BJ (cell line): ENCODE data around the gene PATJ. TPM values are rescaled to one million over a fixed set of nuclear protein-coding genes. Genes with fewer than 3 reads are reported as not detected.

Source experiments
- CTCF ChIA-PET: fragments of 350-600 bp; formaldehyde crosslinking; extraction: SDS; loops from one replicate; lab custom pipeline; 2021; ENCODE audit warnings: antibody characterized with exemption, inconsistent platforms; lab: Yijun Ruan, JAX
- POLR2A ChIA-PET: fragments of 300-600 bp; sonication (Branson Sonifier 250); formaldehyde crosslinking; extraction: SDS; loops from one replicate; lab custom pipeline; 2021; ENCODE audit warnings: antibody characterized with exemption; lab: Charles Lee
- DNase-seq: peaks from one replicate; pipeline ENCODE4 v3.0.0-alpha.2; 2011; ENCODE audit warnings: low read depth
- H3K27me3 ChIP-seq: 2 replicates; pipeline ENCODE4 v1.6.0; 2011; ENCODE audit warnings: low read length; ENCODE audit not compliant: control insufficient read depth, insufficient read depth
- H3K36me3 ChIP-seq: 2 replicates; pipeline ENCODE4 v1.5.1; 2011; ENCODE audit warnings: low read length; ENCODE audit not compliant: control insufficient read depth, insufficient read depth
- H3K4me3 ChIP-seq: 2 replicates; pipeline ENCODE4 v1.5.1; 2011; ENCODE audit warnings: low read depth, mild to moderate bottlenecking, control low read depth, low read length
- CTCF ChIP-seq: IDR thresholded peaks from 2 replicates; pipeline ENCODE4 v1.5.1; 2011; ENCODE audit warnings: low read depth, mild to moderate bottlenecking, control low read depth, inconsistent platforms, low read length, moderate library complexity; ENCODE audit not compliant: insufficient read depth
- polyA plus RNA-seq: library from polyadenylated mRNA; depleted of rRNA; stranded (reverse); fragments of >200 nt; gene quantifications from 2 replicates; pipeline ENCODE4 v1.2.3, GENCODE V29; 2011

Gene PATJ
- polyA plus RNA-seq, 1 experiment, result 3.0 TPM

- POLR2A ChIA-PET, result no interaction called here
- H3K36me3 ChIP-seq, result no peaks in the 10 kb centered on the region
- H3K27me3 ChIP-seq, result no peaks in the 10 kb centered on the region
- DNase-seq, result no peak
- no peak overlapping the region for H3K4me3 ChIP-seq
- CTCF ChIA-PET, result interaction anchor here (1.3 kb wide), 1 partner anchor 31 kb away, joined by 6 read pairs; no protein-coding TSS in a partner anchor
- no peak for TF ChIP-seq CTCF
Observed at GRCh38 chr1:62113507-62113906, 371.2 kb downstream of the PATJ start.

- H3K27me3 ChIP-seq, result no peaks in the 10 kb centered on the region
- TF ChIP-seq CTCF, result no peak
- ChIA-PET CTCF (interaction anchor here (1.3 to 2.8 kb wide), 5 partner anchors 9 to 188 kb away, joined by 3 to 7 read pairs (median 5); no protein-coding TSS in a partner anchor), POLR2A (no interaction called here)
- no peak overlapping the region for H3K4me3 ChIP-seq
- no peaks in the 10 kb centered on the region for H3K36me3 ChIP-seq
- DNase-seq, result no peak
Observed at GRCh38 chr1:62117018-62117750, 374.9 kb downstream of the PATJ start.

- Histone ChIP-seq H3K4me3 (no peak overlapping the region), H3K27me3 (no peaks in the 10 kb centered on the region), H3K36me3 (no peaks in the 10 kb centered on the region; the same call in 1 of the 2 replicates)
- DNase-seq, result no peak
- ChIA-PET CTCF (interaction anchor here (0.9 to 1.4 kb wide), 3 partner anchors 9 to 44 kb away, joined by 3 to 5 read pairs (median 3); no protein-coding TSS in a partner anchor), POLR2A (no interaction called here)
- TF ChIP-seq CTCF, result no peak
Observed at GRCh38 chr1:62126579-62127290, 384.5 kb downstream of the PATJ start.

- no peak for DNase-seq
- TF ChIP-seq CTCF, result no peak
- no peaks in the 10 kb centered on the region for H3K27me3 ChIP-seq
- no peaks in the 10 kb centered on the region; the same call in 1 of the 2 replicates for H3K36me3 ChIP-seq
- H3K4me3 ChIP-seq, result no peak overlapping the region
- POLR2A ChIA-PET, result no interaction called here
- CTCF ChIA-PET, result interaction anchor here (0.9 to 9.2 kb wide), 4 partner anchors 36 to 49 kb away, joined by 3 to 94 read pairs (median 4); no protein-coding TSS in a partner anchor
Observed at GRCh38 chr1:62128745-62129144, 386.5 kb downstream of the PATJ start.
